ENCODE data around the gene RPL10A. TPM values are rescaled to one million over a fixed set of nuclear protein-coding genes. Genes with fewer than 3 reads are reported as not detected.
"Not testable (repeated sequence)": the region's sequence is repeated elsewhere in the genome, so short reads cannot be mapped to it uniquely, and the experiment has no call there.

The RPL10A gene
- total RNA-seq, 2 donors from 2014 or later: 585 to 636 TPM

DNA sequence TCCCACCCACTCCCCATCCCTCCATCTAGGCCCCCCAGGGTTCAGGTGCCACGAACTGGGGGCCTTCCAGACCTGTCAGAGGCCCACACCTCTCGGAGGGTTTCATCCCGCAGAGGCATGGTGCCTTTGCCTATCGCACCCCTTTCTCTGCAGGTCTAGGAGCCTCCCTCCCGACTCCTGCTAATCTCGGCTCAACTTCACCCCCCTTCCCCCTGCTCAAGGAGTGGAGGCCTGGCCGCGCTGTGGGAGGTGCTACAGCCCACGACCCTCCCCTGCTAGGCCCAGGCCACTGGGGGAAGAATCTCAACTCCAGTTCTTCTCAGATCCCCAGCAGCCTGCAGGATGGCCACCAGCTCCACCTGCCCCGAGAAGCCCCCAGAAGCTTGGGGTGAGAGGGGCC is 44.5 kb downstream of the RPL10A start, which contains the start of gene TULP1:
TULP1 (minus strand) TSS at position 157 of the 400 bp plus-strand sequence; CDS start at position 119, 38 bp downstream.
- no peaks in the 10 kb centered on the region for H3K9me3 ChIP-seq
- TF ChIP-seq, protein P1, sequence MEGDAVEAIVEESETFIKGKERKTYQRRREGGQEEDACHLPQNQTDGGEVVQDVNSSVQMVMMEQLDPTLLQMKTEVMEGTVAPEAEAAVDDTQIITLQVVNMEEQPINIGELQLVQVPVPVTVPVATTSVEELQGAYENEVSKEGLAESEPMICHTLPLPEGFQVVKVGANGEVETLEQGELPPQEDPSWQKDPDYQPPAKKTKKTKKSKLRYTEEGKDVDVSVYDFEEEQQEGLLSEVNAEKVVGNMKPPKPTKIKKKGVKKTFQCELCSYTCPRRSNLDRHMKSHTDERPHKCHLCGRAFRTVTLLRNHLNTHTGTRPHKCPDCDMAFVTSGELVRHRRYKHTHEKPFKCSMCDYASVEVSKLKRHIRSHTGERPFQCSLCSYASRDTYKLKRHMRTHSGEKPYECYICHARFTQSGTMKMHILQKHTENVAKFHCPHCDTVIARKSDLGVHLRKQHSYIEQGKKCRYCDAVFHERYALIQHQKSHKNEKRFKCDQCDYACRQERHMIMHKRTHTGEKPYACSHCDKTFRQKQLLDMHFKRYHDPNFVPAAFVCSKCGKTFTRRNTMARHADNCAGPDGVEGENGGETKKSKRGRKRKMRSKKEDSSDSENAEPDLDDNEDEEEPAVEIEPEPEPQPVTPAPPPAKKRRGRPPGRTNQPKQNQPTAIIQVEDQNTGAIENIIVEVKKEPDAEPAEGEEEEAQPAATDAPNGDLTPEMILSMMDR (IDR thresholded peaks at IDR 0.05): no peak
- no peak within 1 kb of the TSS for H3K27ac ChIP-seq
- H3K27me3 ChIP-seq (replicated peaks; ENCODE audit: insufficient read depth): peaks cover 7% of the 10 kb centered on the region
- DNase-seq (ENCODE audit: low spot score) (no peak), ATAC-seq (ENCODE audit: insufficient number of reproducible peaks, low FRiP score, low read depth) (no peak)
- peaks cover 0 to 6% of the 10 kb centered on the region in 2 donors for H3K4me1 ChIP-seq (ENCODE audit: control insufficient read depth in 1 of 2, low read depth in 2 of 2)
- H3K4me3 ChIP-seq: no peak within 1 kb of the TSS
- H3K36me3 ChIP-seq: no peaks in the 10 kb centered on the region

DNA sequence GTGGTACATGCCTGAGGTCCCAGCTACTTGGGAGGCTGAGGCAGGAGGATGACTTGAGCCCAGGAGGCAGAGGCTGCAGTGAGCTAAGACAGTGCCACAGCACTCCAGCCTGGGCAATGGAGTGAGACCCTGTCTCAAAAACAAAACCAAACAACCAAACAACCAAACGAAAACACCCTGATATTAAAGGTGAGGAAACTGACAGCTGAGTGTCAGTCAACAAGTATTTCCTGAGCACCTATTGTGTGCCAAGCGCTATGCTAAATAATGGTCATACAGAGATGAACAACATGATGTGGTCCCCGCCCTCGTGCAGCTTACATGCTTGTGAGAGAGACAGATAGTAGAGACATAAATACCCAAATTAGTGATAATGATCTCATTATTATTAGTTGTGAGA is 46.4 kb downstream of the RPL10A start:
- Histone ChIP-seq H3K4me1 (ENCODE audit: control insufficient read depth in 1 of 2, low read depth in 2 of 2) (peaks cover 0 to 6% of the 10 kb centered on the region in 2 donors), H3K4me3 (no peak overlapping the region), H3K27me3 (replicated peaks; ENCODE audit: insufficient read depth) (peaks cover 7% of the 10 kb centered on the region), H3K9me3 (no peaks in the 10 kb centered on the region), H3K36me3 (no peaks in the 10 kb centered on the region), H3K27ac (no peak overlapping the region)
- ATAC-seq (ENCODE audit: insufficient number of reproducible peaks, low FRiP score, low read depth): no peak
- TF ChIP-seq, protein P1 (IDR thresholded peaks at IDR 0.05): no peak
- DNase-seq (ENCODE audit: low spot score): no peak

- H3K9me3 ChIP-seq; H3K27me3 ChIP-seq (replicated peaks; ENCODE audit: insufficient read depth); DNase-seq (ENCODE audit: low spot score); H3K4me1 ChIP-seq (ENCODE audit: control insufficient read depth in 1 of 2, low read depth in 2 of 2); H3K4me3 ChIP-seq; ATAC-seq (ENCODE audit: insufficient number of reproducible peaks, low FRiP score, low read depth); H3K27ac ChIP-seq; H3K36me3 ChIP-seq: not testable (repeated sequence)
Measured at GRCh38 chr6:35515939-35516338, 47.7 kb downstream of the RPL10A start.

DNA sequence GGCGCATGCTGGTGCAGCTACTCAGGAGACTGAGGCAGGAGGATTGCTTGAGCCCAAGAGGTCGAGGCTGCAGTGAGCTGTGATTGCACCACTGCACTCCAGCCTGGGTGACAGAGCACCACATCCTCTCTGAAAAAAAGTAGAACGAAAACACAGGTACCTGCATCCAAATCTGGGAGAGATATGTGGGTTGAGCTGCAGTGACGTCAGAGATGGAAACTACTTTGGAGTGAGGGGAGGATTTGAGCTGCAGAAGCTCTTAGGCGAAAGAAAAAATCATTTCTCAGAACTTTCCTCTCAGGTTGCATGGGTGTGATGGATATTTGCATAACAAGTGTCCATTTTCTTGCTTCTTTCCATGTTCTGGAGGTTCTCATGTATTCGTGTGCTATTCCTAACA is 48.5 kb downstream of the RPL10A start:
- no peak overlapping the region for H3K4me3 ChIP-seq
- no peak overlapping the region for H3K27ac ChIP-seq
- no peaks in the 10 kb centered on the region for H3K27me3 ChIP-seq (replicated peaks; ENCODE audit: insufficient read depth)
- no peaks in the 10 kb centered on the region for H3K36me3 ChIP-seq
- no peak for DNase-seq (ENCODE audit: low spot score)
- no peaks in the 10 kb centered on the region for H3K9me3 ChIP-seq
- TF ChIP-seq, protein P1 (IDR thresholded peaks at IDR 0.05): no peak
- no peak for ATAC-seq (ENCODE audit: insufficient number of reproducible peaks, low FRiP score, low read depth)
- H3K4me1 ChIP-seq (ENCODE audit: control insufficient read depth in 1 of 2, low read depth in 2 of 2): peaks cover 0 to under 1% of the 10 kb centered on the region in 2 donors

DNA sequence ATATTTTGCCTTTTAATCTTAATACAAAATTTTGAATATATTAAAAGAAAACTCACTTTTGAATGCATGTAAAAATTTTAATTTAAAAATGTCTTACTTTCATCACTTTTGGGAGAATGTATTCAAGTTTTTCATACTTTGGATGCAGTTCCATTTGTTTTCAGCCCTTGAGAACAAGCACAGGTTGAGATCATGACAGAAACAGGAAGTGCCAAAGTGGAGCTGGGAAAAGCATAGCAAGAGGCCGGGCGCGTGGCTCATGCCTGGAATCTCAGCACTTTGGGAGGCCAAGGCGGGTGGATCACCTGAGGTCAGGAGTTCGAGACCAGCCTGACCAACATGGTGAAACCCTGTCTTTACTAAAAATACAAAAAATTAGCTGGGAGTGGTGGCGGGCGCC is 49.8 kb downstream of the RPL10A start:
- H3K27me3 ChIP-seq (replicated peaks; ENCODE audit: insufficient read depth); H3K9me3 ChIP-seq; H3K4me3 ChIP-seq; H3K4me1 ChIP-seq (ENCODE audit: control insufficient read depth in 1 of 2, low read depth in 2 of 2); DNase-seq (ENCODE audit: low spot score); ATAC-seq (ENCODE audit: insufficient number of reproducible peaks, low FRiP score, low read depth); H3K27ac ChIP-seq; H3K36me3 ChIP-seq: not testable (repeated sequence)

- no peak for ATAC-seq (ENCODE audit: insufficient number of reproducible peaks, low FRiP score, low read depth)
- no peaks in the 10 kb centered on the region for H3K9me3 ChIP-seq
- H3K27me3 ChIP-seq (replicated peaks; ENCODE audit: insufficient read depth): no peaks in the 10 kb centered on the region
- TF ChIP-seq, protein P1 (IDR thresholded peaks at IDR 0.05): no peak
- no peak overlapping the region for H3K4me3 ChIP-seq
- peaks cover 0 to 4% of the 10 kb centered on the region in 2 donors for H3K4me1 ChIP-seq (ENCODE audit: control insufficient read depth in 1 of 2, low read depth in 2 of 2)
- no peak for DNase-seq (ENCODE audit: low spot score)
- no peak overlapping the region for H3K27ac ChIP-seq
- no peaks in the 10 kb centered on the region for H3K36me3 ChIP-seq
Measured at GRCh38 chr6:35518566-35519312, 50.5 kb downstream of the RPL10A start.

Measured in thoracic aorta (tissue), 2 donors.